ENCODE data around the gene PKD2. TPM values are rescaled to one million over a fixed set of nuclear protein-coding genes. Genes with fewer than 3 reads are reported as not detected.

The PKD2 gene
- total RNA-seq, 1 experiment from 2014 or later = 38.4 TPM

DNA sequence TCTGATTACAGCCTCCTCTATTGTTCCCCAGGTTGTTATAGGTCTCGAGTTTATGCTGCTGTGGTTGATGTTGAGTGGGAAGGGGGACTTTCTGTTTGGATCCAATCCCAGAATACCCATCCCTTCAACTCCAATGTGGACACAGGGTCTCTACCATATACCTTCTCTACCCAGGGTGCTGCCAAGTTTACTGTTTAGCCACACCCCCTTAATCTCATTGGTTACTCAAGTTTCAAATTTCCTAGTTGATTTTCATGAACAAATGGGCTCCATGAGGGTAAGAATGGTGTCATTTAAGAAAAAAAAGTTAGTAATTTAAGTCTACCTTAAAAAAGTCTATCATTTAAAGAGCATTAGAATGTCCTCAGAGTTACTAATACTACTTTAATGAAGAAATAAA lies 35.6 kb upstream of the PKD2 start:
- Histone ChIP-seq H4K20me1 (ENCODE audit: control insufficient read depth, insufficient read depth, insufficient read length) (no peaks in the 10 kb centered on the region), H4K8ac (replicated peaks; ENCODE audit: insufficient read length, low read depth, low read length) (no peak overlapping the region), H3K4me2 (ENCODE audit: insufficient read depth, insufficient read length, low read length) (no peak overlapping the region), H2AK5ac (ENCODE audit: insufficient read length, low read length) (no peak overlapping the region), H3K18ac (ENCODE audit: insufficient read length, low read depth, low read length) (no peak overlapping the region), H3K9me3 (ENCODE audit: control insufficient read depth, low read depth, low read length) (no peaks in the 10 kb centered on the region), H3K27ac (ENCODE audit: insufficient read length, low read depth, low read length) (no peak overlapping the region), H2BK15ac (ENCODE audit: low read depth, low read length) (no peak overlapping the region), H4K5ac (ENCODE audit: insufficient read length, low read depth, low read length) (no peak overlapping the region), H2BK120ac (ENCODE audit: low read depth, low read length, poor library complexity, severe bottlenecking) (no peak overlapping the region), H3K79me2 (ENCODE audit: insufficient read depth, low read length) (no peaks in the 10 kb centered on the region), H3K23ac (ENCODE audit: insufficient read length, low read depth, low read length) (no peak overlapping the region), H2BK5ac (ENCODE audit: insufficient read length, low read length) (no peak overlapping the region), H2AFZ (ENCODE audit: low read length) (no peak overlapping the region), H3K4me1 (ENCODE audit: insufficient read depth, low read length) (peaks cover 3% of the 10 kb centered on the region; the same call in 1 of the 2 replicates), H3K4ac (ENCODE audit: low read depth, low read length) (no peak overlapping the region), H3K14ac (ENCODE audit: insufficient read depth, low read length) (no peak overlapping the region), H3K27me3 (ENCODE audit: insufficient read depth, low read length) (no peaks in the 10 kb centered on the region), H2BK20ac (ENCODE audit: low read depth, low read length, poor library complexity, severe bottlenecking) (no peak overlapping the region), H2BK12ac (ENCODE audit: insufficient read length, low read depth, low read length) (no peak overlapping the region), H3T11ph (ENCODE audit: low read length) (no peak overlapping the region), H3K9ac (ENCODE audit: extremely low read depth, insufficient read length, low read length) (no peak overlapping the region), H3K56ac (ENCODE audit: insufficient read length, low read depth, low read length) (no peak overlapping the region), H3K23me2 (ENCODE audit: insufficient read length, low read depth, low read length, poor library complexity, severe bottlenecking) (peaks cover 4% of the 10 kb centered on the region), H4K91ac (ENCODE audit: insufficient read length, low read depth, low read length) (no peak overlapping the region), H3K79me1 (ENCODE audit: insufficient read depth, low read depth, low read length, poor library complexity, severe bottlenecking) (no peaks in the 10 kb centered on the region)
- no CpG with 5 or more reads among the region's 1 CpG for WGBS (ENCODE audit: extremely low coverage, insufficient read length, low lambda C conversion rate)
- Mint-ChIP-seq H3K27me3 (ENCODE audit: low read depth) (peaks cover 1% of the 10 kb centered on the region; the same call in 1 of the 2 replicates), H3K4me1 (peaks cover 30 to 34% of the 10 kb centered on the region in 2 experiments), H3K36me3 (ENCODE audit: insufficient read depth in 1 of 3, low read depth in 3 of 3) (no peaks in the 10 kb centered on the region), H3K4me3 (no peak overlapping the region), H3K9me3 (no peaks in the 10 kb centered on the region), H3K27ac (no peak overlapping the region)
- TF ChIP-seq, protein P1, sequence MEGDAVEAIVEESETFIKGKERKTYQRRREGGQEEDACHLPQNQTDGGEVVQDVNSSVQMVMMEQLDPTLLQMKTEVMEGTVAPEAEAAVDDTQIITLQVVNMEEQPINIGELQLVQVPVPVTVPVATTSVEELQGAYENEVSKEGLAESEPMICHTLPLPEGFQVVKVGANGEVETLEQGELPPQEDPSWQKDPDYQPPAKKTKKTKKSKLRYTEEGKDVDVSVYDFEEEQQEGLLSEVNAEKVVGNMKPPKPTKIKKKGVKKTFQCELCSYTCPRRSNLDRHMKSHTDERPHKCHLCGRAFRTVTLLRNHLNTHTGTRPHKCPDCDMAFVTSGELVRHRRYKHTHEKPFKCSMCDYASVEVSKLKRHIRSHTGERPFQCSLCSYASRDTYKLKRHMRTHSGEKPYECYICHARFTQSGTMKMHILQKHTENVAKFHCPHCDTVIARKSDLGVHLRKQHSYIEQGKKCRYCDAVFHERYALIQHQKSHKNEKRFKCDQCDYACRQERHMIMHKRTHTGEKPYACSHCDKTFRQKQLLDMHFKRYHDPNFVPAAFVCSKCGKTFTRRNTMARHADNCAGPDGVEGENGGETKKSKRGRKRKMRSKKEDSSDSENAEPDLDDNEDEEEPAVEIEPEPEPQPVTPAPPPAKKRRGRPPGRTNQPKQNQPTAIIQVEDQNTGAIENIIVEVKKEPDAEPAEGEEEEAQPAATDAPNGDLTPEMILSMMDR (conservative IDR thresholded peaks at IDR 0.05) = no peak
- DNase-seq = no peak
